ENCODE measurements around the gene STAC3.

GRCh38 chr12:57231276-57232021, 19.5 kb downstream of the STAC3 start:
- TF ChIP-seq POLR2AphosphoS5 (IDR thresholded peaks at IDR 0.05; ENCODE audit: low read depth, low read length) = no peak
- TF ChIP-seq TAF1 (IDR thresholded peaks at IDR 0.05; ENCODE audit: low read depth, low read length) = no peak
- no peak for TF ChIP-seq POU2F2 (IDR thresholded peaks at IDR 0.05; ENCODE audit: low read depth, low read length)
- TF ChIP-seq POLR2A (IDR thresholded peaks at IDR 0.05; ENCODE audit: low read depth, low read length) = no peak
